Right lung (tissue), 5 donors: ENCODE measurements around the gene RXRG. TPM values are rescaled to one million over a fixed set of nuclear protein-coding genes. Genes with fewer than 3 reads are reported as not detected.

Experiments
- DNase-seq, 2 donors: peaks; one replicate each; pipeline ENCODE4 v3.0.0-alpha.2; 2013
- polyA plus RNA-seq, 5 donors: library from polyadenylated mRNA; unstranded; fragments of 120-200 nt; gene quantifications; one replicate each; pipeline versions ENCODE4 v1.2.1 to v1.2.3, GENCODE V29; 2013; ENCODE audit warnings: inconsistent platforms in 1 of 5, low replicate concordance in 1 of 5; ENCODE audit not compliant: insufficient read length in 5 of 5, insufficient read depth in 1 of 5

Gene RXRG
- polyA plus RNA-seq, 5 donors = 12.0 to 19.3 (median 15.4) TPM

DNA sequence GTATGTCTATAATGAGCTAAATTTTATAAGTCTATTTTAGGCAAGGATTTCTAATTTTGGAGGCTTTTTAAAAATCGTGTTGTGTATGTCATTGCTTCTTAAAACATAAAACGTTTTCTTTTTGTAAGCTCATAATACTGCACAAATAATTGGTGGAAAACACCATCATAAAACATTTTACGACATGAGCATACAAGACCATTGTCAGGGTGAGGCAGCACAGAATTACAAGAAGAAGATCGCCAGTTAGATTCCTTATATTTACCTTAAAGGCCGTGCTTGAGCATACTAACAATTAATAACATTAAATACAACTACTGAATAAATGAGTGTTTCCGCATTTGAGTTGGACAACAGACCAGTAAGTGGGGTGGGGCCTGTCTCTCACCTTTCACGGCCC lies 69.3 kb downstream of the RXRG start:
- no peak for DNase-seq

GRCh38 chr1:165371588-165372225 lies 73.2 kb downstream of the RXRG start:
- DNase-seq = no peak

GRCh38 chr1:165369255-165369848 lies 75.6 kb downstream of the RXRG start:
- peak in 1 of 2 donors; percentile 24 for DNase-seq

GRCh38 chr1:165367375-165367993 lies 77.4 kb downstream of the RXRG start:
- peak; percentile 33 to 55 for DNase-seq

DNA sequence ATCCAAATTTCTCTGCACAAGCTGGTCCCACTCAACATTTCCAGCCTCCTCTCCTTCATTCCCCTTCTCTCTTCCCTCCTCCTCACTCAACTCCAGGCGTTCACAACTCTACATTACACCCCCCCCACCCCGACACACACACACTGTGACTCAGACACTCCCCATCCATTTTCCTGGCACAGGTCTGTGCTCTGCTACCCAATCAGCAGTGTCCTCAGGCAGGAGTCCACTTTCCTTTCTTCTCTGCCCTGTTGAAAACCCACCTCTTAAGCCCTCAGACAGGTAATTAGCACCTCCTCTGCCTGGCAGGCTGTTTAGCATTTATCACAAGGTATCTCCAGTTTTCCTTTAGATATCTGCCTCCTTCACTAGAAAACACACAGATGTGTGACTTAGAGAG lies 79.6 kb downstream of the RXRG start:
- DNase-seq = no peak

- DNase-seq = no peak
These were observed 80.3 kb downstream of the RXRG start for GRCh38 chr1:165364568-165365133.

- no peak for DNase-seq
These were observed 88.0 kb downstream of the RXRG start for GRCh38 chr1:165356876-165357275.

- no peak for DNase-seq
These were observed 88.7 kb downstream of the RXRG start, which contains the start of gene LMX1A for GRCh38 chr1:165355977-165356811. LMX1A (minus strand) TSS chr1:165356715; CDS start chr1:165355559, 1,156 bp downstream.

GRCh38 chr1:165355139-165355976 lies 89.6 kb downstream of the RXRG start:
- DNase-seq = no peak

DNA sequence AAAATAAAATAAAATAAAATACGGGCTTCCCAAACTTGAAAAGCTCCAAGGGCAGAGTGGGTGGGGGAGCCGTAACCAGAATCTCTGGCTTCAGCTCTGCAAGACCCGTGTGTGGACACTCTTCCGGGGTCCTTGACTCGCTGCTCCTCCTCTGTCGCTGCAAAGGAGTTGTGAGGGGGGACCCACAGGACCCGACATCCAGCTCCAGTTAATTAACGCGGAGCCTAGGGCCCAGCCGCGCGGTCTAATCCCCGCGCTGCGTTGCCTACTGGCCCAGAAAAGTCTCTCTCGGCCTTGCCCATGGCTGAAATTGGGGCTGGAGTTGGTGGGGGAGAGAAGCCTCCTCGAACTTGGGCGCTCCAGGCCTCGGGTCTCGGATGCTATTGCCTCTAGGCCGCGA lies 90.2 kb downstream of the RXRG start:
- no peak for DNase-seq

DNA sequence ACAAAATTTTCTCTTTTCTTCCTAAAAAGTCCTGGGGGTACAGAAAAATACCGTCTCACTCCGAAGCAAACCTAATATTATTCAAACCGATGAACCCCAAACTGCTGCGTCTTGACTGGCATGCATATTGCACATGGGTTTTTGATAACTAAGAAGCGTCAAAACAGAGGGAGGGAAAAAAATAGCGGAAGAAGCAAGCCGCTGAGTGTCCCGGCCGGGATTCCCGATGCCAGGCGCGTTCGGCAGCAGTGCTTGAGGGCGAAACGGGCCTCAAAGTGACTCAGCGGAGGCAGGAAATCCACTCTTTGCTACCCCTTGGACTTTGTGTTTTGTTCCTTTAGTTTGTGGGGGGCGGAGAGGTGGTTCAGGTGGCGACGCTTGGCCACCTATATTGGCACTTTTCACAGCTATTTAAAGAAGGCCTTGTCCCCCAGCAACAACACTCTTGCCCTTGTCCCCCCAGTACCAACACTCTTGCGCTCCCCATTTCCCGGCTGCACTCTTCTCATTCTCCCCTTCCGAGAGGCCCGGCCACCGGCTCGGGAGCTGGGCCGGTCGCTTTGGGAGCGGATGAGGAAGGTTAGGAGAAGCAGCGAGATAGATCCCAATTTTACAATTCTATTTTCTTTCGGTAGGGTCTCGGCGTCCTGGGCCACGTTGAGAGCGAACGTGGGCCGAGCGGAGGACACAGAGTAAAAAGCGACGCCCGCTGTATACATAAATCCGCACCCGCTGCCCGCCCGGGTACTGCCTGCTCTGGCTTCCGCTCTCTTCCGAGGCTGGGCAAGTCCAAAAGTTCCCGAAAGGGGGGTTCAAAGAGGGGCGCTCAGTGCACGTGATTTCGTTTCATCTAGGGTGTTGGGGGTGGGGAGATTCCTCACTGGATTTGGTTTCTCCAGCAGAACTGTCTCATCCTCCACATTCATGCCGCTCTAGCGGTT lies 90.9 kb downstream of the RXRG start:
- no peak for DNase-seq

GRCh38 chr1:165352442-165353293 lies 92.3 kb downstream of the RXRG start:
- no peak for DNase-seq

DNA sequence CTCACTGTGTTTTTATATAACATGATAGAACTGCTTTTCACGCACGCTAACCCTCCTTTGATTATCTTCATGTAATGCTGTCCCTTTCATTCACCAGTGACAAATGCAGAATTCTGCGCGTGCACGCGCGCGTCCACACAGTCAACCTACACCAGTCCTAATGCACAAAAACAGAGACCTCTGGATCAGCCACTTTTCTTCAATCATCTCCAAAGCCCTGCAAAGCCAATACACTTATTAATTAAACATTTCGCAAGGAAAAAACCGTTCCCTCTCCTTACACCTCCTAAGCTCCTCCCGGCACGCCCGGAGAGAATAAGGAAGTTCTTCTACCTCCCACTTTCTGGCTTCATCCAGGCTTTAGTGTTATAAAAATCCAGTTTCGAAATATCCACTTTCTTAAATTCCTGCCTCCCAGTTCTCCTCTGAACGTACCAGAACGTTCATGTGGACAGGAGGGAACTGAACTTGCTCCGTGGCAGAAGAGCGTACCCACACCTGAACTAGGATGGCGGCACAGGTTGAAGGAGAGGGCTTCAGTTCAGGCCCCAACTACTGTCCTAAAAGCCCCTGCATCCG lies 93.0 kb downstream of the RXRG start:
- DNase-seq = no peak

Other genes starting within 250 kb of the RXRG start
- gene LMX1A, start 88.4 kb downstream of the RXRG start, polyA plus RNA-seq = under 1 TPM in 2 of 5 donors, not detected in 3; 0.04 to 0.07 TPM
- under 1 TPM in 1 of 5 donors, not detected in 4; 0.11 TPM for gene LRRC52, start 98.9 kb upstream of the RXRG start, polyA plus RNA-seq
- gene MGST3, start 186.1 kb upstream of the RXRG start, polyA plus RNA-seq = 100 to 1,000 TPM; 146 to 187 (median 168) TPM